Cardiac muscle cell (in vitro differentiated cells and primary cell): ENCODE results near the gene NUDT5. TPM values are rescaled to one million over a fixed set of nuclear protein-coding genes. Genes with fewer than 3 reads are reported as not detected.
"Not testable (repeated sequence)": the region's sequence is repeated elsewhere in the genome, so short reads cannot be mapped to it uniquely, and the experiment has no call there.

Source experiments
- DNase-seq, 2 donors: peaks; one replicate each; pipeline versions ENCODE4 v3.0.0 to v3.0.0-alpha.2; 2010 to 2017; ENCODE audit warnings: low read depth in 1 of 2, low spot score in 1 of 2
- H3K27ac ChIP-seq: fragments of 200-600 bp; sonication (generic); 2 replicates; pipeline ENCODE4 v1.5.1; 2016
- H3K27me3 ChIP-seq: fragments of 200-600 bp; sonication (generic); 2 replicates; pipeline ENCODE4 v1.6.0; 2016; ENCODE audit warnings: control low read depth
- H3K36me3 ChIP-seq: fragments of 200-600 bp; sonication (generic); 2 replicates; pipeline ENCODE4 v1.5.1; 2016; ENCODE audit warnings: control low read depth
- H3K4me1 ChIP-seq: fragments of 200-600 bp; sonication (generic); 2 replicates; pipeline ENCODE4 v1.8.1; 2017; ENCODE audit warnings: low read depth, mild to moderate bottlenecking, mixed run types
- H3K4me3 ChIP-seq: fragments of 200-600 bp; sonication (generic); 2 replicates; pipeline ENCODE4 v1.5.1; 2016; ENCODE audit warnings: mild to moderate bottlenecking
- H3K9me3 ChIP-seq: fragments of 200-600 bp; sonication (generic); 2 replicates; pipeline ENCODE4 v1.5.1; 2017; ENCODE audit warnings: low read depth, mild to moderate bottlenecking, control low read depth
- CTCF ChIP-seq: IDR thresholded peaks from 2 replicates; pipeline ENCODE4 v1.5.1; 2012; ENCODE audit warnings: low read depth, mild to moderate bottlenecking, low read length
- polyA plus RNA-seq: library from polyadenylated mRNA; unstranded; fragments of >200 nt; fragmentation: Nextera tagmentation; extraction: Ambion mirVana; gene quantifications from 2 replicates; pipeline ENCODE4 v1.2.1, GENCODE V29; 2016
- total RNA-seq: library from RNA; depleted of rRNA; stranded (reverse); fragments of >200 nt; gene quantifications from 2 replicates; pipeline ENCODE4 v1.2.3, GENCODE V29; 2016

NUDT5 gene
- total and polyA plus RNA-seq, 2 experiments from 2014 or later = 49.3 to 122 TPM

- no peak overlapping the region for H3K27ac ChIP-seq
- TF ChIP-seq CTCF = no peak
- no peak for DNase-seq
- H3K36me3 ChIP-seq = peaks cover 36% of the 10 kb centered on the region
- H3K4me3 ChIP-seq = no peak overlapping the region
- no peaks in the 10 kb centered on the region for H3K9me3 ChIP-seq
- H3K4me1 ChIP-seq = no peaks in the 10 kb centered on the region
- H3K27me3 ChIP-seq = no peaks in the 10 kb centered on the region
Measured at GRCh38 chr10:12179606-12180170, 16.0 kb downstream of the NUDT5 start.

- TF ChIP-seq CTCF = no peak
- no peak overlapping the region for H3K27ac ChIP-seq
- peaks cover 35% of the 10 kb centered on the region for H3K36me3 ChIP-seq
- no peaks in the 10 kb centered on the region for H3K4me1 ChIP-seq
- no peak overlapping the region for H3K4me3 ChIP-seq
- DNase-seq = no peak
- H3K27me3 ChIP-seq = no peaks in the 10 kb centered on the region
- no peaks in the 10 kb centered on the region for H3K9me3 ChIP-seq
Measured at GRCh38 chr10:12177642-12178041, 18.0 kb downstream of the NUDT5 start.

DNA sequence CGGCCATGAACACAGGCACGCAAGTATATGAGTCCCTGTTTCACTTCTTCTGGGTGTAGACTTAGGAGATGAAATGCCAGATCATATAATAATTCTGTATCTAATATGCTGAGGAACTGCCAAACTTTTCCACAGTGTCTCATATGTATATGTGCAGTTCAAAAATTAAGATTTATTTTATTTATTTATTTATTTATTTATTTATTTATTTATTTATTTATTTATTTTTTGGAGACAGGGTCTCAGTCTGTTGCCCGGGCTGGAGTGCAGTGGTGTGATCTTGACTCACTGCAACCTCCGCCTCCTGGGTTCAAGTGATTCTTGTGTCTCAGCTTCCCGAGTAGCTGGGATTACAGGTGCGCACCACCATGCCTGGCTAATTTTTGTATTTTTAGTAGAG lies 24.2 kb downstream of the NUDT5 start:
- H3K9me3 ChIP-seq, DNase-seq, H3K4me1 ChIP-seq, H3K27ac ChIP-seq, H3K4me3 ChIP-seq, H3K27me3 ChIP-seq: not testable (repeated sequence)
- peaks cover 46% of the 10 kb centered on the region for H3K36me3 ChIP-seq

DNA sequence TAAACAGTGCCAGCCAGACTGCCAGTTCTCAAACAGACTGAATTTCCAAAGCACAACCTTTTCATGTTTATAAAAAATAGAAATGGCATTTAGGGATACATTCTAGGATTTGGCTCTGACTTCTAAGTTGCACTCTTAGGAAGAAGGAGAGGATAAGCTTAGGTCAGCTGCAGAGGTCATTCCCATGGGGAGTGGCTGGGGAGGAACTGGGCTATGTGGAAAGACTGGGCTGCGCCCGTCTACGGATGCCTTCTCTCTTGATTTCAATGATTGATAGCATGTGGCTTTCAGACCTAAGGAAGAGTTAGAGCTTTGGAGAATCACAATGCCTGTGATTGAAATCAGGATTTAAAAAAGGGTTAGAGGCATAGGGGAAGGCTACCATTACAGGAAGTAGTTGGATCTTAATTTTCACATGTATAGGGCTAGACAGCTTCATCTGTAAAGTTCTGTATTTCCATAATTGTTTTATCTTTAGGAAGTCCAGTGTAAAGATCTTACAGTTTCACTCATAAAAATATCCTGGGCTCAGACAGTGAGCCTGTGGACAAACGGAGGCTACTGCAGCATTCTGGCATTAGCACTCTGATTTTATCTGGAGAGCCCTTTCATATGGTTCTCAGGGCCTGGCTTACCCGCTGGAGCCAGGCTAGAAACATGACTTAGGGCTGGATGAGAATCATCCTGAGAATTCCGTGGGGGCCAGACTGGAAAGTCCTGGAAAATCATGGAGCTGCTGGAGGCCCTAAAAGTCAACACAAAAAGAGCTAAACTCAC lies 29.5 kb downstream of the NUDT5 start:
- Histone ChIP-seq H3K4me1 (no peaks in the 10 kb centered on the region), H3K27me3 (no peaks in the 10 kb centered on the region), H3K36me3 (peaks cover 65% of the 10 kb centered on the region), H3K4me3 (no peak overlapping the region), H3K27ac (peak overlapping the region; percentile 27), H3K9me3 (no peaks in the 10 kb centered on the region)
- DNase-seq = no peak
- no peak for TF ChIP-seq CTCF

- H3K4me1 ChIP-seq = no peaks in the 10 kb centered on the region
- H3K4me3 ChIP-seq = no peak overlapping the region
- peaks cover 65% of the 10 kb centered on the region for H3K36me3 ChIP-seq
- TF ChIP-seq CTCF = no peak
- DNase-seq = no peak
- H3K27me3 ChIP-seq = no peaks in the 10 kb centered on the region
- no peak overlapping the region for H3K27ac ChIP-seq
- no peaks in the 10 kb centered on the region for H3K9me3 ChIP-seq
Measured at GRCh38 chr10:12165036-12165435, 30.7 kb downstream of the NUDT5 start.

- no peak for DNase-seq
- TF ChIP-seq CTCF = no peak
Measured at GRCh38 chr10:12164085-12164484, 31.6 kb downstream of the NUDT5 start.

More at GRCh38 chr10:12164085-12164484, 31.6 kb downstream of the NUDT5 start:
- peak overlapping the region; percentile 28 for H3K27ac ChIP-seq
- no peaks in the 10 kb centered on the region for H3K9me3 ChIP-seq
- no peaks in the 10 kb centered on the region for H3K27me3 ChIP-seq
- no peaks in the 10 kb centered on the region for H3K4me1 ChIP-seq
- H3K36me3 ChIP-seq = peaks cover 65% of the 10 kb centered on the region
- H3K4me3 ChIP-seq = no peak overlapping the region
